GM18907 (cell line): ENCODE data around the gene COMMD1.
"Not testable (repeated sequence)": the region's sequence is repeated elsewhere in the genome, so short reads cannot be mapped to it uniquely, and the experiment has no call there.

ENCODE experiments used
- ATAC-seq: cut with Tn5 transposase; IDR thresholded peaks from one replicate; pipeline ENCODE4 v1.9.1; 2021; ENCODE audit warnings: mild to moderate bottlenecking, moderate library complexity; ENCODE audit not compliant: unreplicated experiment

The COMMD1 gene

DNA sequence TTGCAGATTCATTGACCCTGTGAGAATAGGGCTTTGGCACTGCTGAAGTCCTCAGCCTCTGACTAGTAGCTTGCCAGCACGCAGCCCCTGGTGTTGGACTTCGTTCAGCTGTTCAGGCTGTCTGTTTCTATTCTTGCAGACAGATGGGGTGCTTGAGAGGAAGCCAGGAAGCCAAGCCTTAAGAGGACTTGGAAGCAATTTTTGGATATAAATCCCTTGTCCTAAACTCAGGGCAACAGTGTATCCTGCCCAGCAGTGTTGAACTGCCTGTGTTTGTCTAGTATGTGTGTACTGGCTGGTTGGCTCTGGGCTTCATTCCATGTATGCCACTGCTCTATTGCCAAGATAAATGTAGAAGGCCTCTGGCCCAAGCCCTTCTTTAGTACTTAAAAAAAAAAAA is 108.6 kb downstream of the COMMD1 start:
- ATAC-seq: no peak

DNA sequence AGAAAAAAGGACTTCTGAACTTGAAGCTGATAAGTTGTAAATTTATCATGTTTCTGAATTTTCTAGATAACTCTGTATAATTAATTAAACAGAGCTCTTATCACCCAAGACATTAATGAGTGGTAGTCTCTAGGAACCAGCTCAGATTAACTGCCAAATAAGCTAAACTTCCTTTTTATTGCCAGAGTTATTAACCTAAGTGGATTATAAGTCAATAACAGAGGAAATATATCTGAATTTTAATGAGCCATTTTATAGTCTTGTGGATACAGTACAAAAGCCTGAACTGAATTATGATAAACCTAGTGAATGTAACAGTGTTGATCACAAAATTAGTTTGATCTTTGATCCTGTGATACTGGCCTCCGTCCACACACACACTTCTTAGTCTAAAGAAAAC is 111.5 kb downstream of the COMMD1 start:
- ATAC-seq: no peak

- no peak for ATAC-seq
Observed at GRCh38 chr2:62029910-62030309, 124.4 kb downstream of the COMMD1 start.

GRCh38 chr2:62030902-62031301 is 125.4 kb downstream of the COMMD1 start:
- no peak for ATAC-seq

DNA sequence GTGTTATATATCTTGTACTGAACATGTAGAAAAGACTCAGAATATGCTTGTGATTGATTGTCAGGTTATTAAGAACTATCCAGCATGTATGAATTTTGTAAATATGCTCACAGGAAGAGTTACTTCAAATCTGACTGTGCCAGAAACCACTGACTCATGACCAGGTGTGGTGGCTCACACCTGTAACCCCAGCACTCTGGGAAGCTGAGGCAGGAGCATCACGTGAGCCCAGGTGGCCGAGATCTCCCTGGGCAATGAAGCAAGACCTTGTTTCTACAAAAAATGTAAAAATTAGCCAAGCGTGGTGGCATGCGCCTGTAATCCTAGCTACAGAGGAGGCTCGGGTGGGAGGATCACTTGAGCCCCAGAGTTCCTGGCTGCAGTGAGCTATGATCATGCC is 126.6 kb downstream of the COMMD1 start:
- ATAC-seq: no peak

- no peak for ATAC-seq
Observed at GRCh38 chr2:62034715-62035114, 129.2 kb downstream of the COMMD1 start.

DNA sequence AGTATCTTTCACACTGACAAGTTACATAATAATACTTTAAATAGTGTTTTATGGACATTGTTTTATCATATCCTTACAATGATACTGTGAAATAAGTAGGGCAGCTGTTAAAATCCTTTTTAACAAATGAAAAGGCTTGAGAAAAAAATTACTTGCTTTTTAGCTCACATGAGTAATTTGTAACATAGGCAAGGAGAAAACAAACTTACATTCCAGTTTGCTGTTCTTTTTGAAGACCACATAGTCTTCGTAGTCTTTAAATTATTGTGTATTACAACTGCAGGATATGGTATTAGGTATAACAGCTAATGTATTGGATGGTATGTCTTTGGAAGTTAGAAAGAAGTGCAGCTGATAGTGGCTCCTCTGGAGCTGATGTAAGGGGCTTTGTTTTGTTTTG is 130.8 kb downstream of the COMMD1 start:
- ATAC-seq: no peak

- no peak for ATAC-seq
Observed at GRCh38 chr2:62036761-62037250, 131.3 kb downstream of the COMMD1 start.

DNA sequence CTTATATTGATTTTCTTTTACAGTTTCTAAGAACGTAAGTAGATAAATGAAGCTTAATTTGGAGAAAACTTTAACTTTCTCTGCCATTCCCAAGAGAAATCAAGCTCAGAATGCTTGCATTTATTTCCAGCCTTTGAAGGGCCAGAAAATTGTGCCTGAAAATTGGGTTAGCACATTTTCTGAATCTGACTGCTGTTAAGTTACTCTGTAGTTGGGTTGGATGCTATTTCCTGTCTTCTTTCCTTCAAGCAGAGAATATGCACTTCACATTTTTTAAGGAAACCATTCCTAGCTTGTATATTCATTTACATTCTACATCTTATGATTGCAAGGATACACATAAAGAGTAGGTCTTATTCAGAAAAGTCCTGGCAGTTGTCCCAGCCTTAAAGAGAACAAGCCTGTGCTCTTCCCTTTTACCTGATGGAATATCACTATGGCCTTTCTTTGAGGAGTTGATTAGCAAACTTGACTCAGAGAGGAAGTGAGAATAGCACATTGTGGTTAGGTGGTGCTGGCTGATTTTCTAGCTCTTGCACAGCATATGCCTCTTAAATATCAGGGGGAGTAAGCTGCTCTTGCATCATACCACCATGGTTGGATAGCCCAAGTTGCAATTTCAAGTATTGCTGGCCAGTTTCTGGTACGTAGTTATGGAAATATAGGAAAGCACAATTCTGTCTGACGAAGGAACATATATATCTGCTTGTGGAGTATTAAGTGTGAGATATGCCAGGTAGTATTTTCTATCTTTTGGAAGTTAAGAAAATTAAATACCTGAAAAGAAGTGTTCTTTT is 133.7 kb downstream of the COMMD1 start:
- peak; percentile 99 for ATAC-seq

GRCh38 chr2:62040926-62041325 is 135.5 kb downstream of the COMMD1 start:
- no peak for ATAC-seq

- ATAC-seq: not testable (repeated sequence)
Observed at GRCh38 chr2:62041701-62042385, 136.4 kb downstream of the COMMD1 start.

DNA sequence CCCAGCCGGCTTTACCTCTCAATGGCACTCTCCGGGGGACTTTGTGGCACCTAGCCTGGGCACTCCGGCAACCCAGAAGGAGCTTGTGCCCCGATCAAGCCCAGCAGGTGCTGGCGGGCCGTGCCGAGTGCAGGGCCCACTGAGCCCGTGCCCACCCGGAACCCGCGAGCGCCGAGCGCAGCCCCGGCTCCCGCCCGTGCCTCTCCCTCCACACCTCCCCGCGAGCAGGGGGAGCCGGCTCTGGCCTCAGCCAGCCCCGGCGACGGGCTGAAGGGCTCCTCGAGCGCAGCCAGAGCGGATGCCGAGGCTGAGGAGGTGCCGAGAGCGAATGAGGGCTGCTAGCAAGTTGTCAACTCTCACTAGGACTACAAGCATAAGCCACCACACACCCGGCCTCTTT is 136.9 kb downstream of the COMMD1 start:
- no peak for ATAC-seq

DNA sequence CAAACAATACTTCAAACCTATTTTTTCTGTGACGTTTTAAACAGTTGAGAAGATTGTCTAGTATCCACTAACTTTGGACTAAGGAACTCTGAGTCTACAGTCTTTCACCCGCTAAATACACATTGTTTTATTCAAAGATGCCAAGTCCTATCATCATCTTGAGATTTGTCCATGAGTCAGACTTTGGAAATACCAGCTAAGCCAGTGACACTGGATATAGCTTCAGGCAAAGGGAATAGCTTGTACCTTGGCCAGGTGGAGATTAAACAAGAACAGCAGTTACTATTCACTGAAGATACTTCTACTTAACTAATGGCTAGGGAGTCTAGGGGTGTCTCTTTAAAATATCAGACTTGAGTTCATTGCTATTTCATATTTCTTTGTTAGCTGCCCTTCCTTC is 137.5 kb downstream of the COMMD1 start:
- ATAC-seq: no peak

DNA sequence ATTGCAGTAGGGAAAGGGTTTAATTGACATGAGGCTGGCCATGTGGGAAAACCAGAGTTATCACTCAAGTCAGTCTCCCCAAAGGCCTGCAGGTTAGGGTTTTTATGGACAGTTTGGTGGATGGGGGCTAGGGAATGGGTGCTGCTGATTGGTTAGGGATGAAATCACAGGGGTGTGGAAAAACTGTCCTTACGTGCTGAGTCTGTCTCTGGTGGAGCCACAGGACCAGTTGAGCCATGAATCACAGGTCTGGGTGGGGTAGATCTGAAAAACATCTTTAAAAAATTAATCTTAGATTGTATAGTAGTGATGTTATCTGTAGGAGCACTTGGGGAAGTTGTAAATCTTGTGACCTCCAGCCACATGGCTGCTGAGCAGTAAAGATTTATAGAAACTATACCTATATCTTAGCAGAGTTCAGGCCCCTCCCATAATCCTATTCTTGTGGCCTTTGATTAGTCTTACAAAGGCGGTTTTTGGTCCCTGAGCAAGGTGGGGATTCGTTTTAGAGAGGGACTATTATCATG is 139.6 kb downstream of the COMMD1 start:
- no peak for ATAC-seq

DNA sequence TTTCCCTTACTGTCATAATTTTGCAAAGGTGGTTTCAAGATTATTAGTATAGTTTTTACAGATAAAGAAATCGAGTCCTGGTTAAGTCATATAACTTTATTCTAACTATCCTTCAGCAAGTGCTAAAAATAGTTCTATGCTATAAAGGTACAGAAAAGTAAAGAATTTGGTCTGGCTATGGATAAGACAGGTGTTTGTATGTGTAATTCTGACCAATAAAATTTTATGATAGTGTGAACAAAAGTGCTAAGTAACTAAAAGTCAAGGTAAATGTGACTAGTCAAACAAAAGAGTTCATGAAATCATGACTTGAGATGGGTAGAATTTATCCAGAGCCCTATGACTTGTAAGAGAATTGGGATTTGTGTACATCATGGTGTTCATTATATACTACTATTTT is 140.7 kb downstream of the COMMD1 start:
- no peak for ATAC-seq

DNA sequence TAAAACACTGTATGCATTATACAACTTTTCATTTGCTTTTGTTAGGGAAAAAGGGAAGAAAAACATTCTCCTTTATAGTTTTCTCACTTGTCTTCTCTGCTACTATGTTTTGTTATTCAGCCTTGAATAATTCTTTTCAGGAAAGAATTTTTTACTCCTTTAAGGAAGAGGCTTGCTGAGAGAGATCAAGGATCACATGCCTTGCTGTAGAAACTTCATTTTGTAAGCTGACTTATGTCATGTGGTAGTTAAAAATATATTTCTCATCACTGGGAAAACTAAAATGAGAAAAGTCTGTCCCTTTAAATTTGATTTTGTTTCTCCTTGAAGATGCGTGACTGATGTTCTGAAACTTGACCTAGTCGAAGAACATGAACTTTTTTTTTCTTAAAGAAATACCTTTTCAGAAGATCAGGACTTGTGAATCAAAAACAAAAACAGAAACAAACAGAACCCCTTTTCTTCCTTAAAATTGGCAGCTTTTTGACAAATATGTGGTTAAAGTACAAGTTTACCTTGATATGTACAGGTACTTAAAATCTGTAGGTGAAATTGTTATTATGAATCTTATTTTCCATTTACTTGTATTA is 145.1 kb downstream of the COMMD1 start:
- no peak for ATAC-seq

DNA sequence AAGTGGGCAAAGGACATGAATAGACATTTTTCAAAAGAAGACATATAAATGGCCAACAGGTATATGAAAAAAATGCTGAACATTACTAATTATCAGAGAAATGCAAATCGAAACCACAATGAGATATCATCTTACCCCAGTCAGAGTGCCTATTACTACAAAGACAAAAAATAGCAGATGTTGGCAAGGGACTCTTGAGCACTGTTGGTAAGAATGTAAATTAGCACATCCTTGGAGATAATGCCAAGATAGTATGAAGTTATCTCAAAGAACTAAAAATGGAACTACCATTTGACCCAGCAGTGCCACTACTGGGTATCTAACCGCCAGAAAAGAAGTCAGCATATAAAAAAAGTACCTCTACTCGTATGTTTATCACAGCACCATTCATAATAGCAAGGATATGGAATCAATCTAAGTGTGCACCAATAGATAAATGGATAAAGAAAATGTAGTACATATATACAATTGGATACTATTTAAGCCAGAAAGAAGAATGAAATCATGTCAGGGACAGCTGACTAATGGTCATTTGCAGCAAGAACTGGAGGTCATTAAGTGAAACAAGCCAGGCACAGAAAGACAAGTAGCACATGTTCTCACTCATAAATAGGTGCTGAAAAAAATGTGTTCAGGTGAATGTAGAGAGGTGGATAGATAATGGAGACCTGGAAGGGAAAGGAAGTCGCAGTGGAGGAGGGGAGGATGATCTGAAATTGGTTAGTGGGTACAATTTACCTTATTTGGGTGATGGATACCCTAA is 148.7 kb downstream of the COMMD1 start:
- ATAC-seq: no peak

DNA sequence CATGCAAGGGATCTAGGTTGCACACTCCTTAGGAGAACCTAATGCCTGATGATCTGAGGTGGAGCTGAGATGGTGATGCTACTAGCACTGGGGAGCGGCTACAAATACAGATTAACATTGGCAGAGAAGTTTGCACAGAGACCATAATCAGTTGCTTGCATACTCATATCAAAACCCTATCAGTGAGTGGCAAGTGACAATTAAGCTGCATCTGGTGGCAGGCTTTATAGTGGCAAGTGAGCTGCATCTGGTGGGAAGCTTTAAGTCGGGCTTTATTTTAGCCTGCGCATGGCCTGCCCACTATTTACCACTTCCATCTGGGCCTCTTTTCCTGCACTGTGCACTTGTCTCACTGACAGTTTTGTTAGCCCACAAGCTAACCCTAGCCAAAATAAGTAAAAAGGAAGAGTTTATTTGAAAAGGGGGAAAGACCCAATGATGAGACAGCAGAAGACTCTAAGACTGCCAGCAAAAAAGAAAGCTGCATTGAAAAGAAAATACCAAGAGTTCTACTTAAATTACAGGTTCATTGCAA is 149.5 kb downstream of the COMMD1 start:
- no peak for ATAC-seq

DNA sequence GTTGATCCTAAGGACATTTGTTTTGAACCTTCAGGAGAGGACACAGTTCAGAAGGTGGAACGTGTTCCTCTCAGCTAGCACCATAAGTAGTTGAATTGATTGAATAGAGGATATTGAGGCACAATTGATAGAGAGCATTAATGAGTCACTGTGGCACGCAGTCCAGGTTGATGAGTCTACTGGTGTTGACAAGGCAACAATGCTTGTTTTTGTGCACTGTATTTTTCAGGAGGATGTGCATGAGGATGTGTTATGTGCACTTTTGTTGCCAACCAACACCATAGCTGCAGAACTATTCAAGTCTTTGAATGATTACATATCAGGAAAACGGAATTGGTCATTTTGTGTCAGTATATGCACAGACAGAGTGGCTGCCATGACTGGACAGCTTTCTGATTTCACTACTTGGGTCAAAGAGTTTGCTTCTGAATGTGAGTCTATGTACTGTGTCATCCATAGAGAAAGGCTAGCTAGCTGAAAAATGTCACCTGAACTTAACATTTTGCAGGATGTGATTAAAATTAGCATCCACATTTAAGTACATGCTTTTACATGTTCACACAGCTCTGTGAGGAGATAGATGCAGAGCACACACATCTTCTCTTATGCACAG is 150.4 kb downstream of the COMMD1 start:
- no peak for ATAC-seq

- no peak for ATAC-seq
Observed at GRCh38 chr2:62056341-62056740, 150.9 kb downstream of the COMMD1 start.
